Transverse colon (tissue), 4 donors: ENCODE results near the gene SNRNP70.

Source experiments
- POLR2AphosphoS5 ChIP-seq, 3 donors: sonication (generic); formaldehyde crosslinking; IDR thresholded peaks; one replicate each; pipeline ENCODE4 v1.6.1; 2016; ENCODE audit warnings: antibody characterized with exemption in 3 of 3
- TF ChIP-seq, protein P1 (sequence below), 5 experiments: fragments of 200-600 bp in 3 of 5; fragments of 450-650 bp in 2 of 5; sonication (generic) in 3 of 5; IDR thresholded peaks; 1 replicate in 2 of 5; 2 replicates in 3 of 5; pipeline ENCODE4 v1.5.1; 2016 to 2017; ENCODE audit warnings: antibody characterized with exemption in 5 of 5, inconsistent platforms in 3 of 5, mild to moderate bottlenecking in 2 of 5, moderate library complexity in 1 of 5

GRCh38 chr19:49071860-49072547 is 13.2 kb upstream of the SNRNP70 start:
- TF ChIP-seq, protein P1, sequence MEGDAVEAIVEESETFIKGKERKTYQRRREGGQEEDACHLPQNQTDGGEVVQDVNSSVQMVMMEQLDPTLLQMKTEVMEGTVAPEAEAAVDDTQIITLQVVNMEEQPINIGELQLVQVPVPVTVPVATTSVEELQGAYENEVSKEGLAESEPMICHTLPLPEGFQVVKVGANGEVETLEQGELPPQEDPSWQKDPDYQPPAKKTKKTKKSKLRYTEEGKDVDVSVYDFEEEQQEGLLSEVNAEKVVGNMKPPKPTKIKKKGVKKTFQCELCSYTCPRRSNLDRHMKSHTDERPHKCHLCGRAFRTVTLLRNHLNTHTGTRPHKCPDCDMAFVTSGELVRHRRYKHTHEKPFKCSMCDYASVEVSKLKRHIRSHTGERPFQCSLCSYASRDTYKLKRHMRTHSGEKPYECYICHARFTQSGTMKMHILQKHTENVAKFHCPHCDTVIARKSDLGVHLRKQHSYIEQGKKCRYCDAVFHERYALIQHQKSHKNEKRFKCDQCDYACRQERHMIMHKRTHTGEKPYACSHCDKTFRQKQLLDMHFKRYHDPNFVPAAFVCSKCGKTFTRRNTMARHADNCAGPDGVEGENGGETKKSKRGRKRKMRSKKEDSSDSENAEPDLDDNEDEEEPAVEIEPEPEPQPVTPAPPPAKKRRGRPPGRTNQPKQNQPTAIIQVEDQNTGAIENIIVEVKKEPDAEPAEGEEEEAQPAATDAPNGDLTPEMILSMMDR (IDR thresholded peaks at IDR 0.05), result no peak
- TF ChIP-seq POLR2AphosphoS5 (IDR thresholded peaks at IDR 0.05), result no peak
